Neural cell (in vitro differentiated cells): Measurements from ENCODE around the gene POLD1. TPM values are rescaled to one million over a fixed set of nuclear protein-coding genes. Genes with fewer than 3 reads are reported as not detected.
"Not testable (repeated sequence)": the region's sequence is repeated elsewhere in the genome, so short reads cannot be mapped to it uniquely, and the experiment has no call there.

Experiments
- H2AFZ ChIP-seq: fragments of 200-600, 300-800 bp; sonication (generic), shearing (Covaris generic); 2 replicates; pipeline ENCODE4 v1.6.0; 2014; ENCODE audit warnings: low read depth, mild to moderate bottlenecking, antibody characterized with exemption, low read length, moderate library complexity
- H3F3A ChIP-seq: fragments of 200-600 bp; shearing (Covaris generic); 2 replicates; pipeline ENCODE4 v1.6.1; 2016; ENCODE audit warnings: mild to moderate bottlenecking, moderate library complexity, mixed read lengths, antibody characterized with exemption, low read length; ENCODE audit not compliant: insufficient read depth, poor library complexity, severe bottlenecking
- H3K27ac ChIP-seq: fragments of 200-600, 300-800 bp; sonication (generic), shearing (Covaris generic); 2 replicates; pipeline ENCODE4 v1.5.1; 2014; ENCODE audit warnings: mild to moderate bottlenecking, low read length, moderate library complexity
- H3K27me3 ChIP-seq: fragments of 300-800, 200-600 bp; sonication (generic), shearing (Covaris generic); 2 replicates; pipeline ENCODE4 v1.6.0; 2014; ENCODE audit warnings: mild to moderate bottlenecking, low read depth, low read length, moderate library complexity; ENCODE audit not compliant: insufficient read depth
- H3K36me3 ChIP-seq: fragments of 300-800, 200-600 bp; sonication (generic), shearing (Covaris generic); 2 replicates; pipeline ENCODE4 v1.5.1; 2014; ENCODE audit warnings: mild to moderate bottlenecking, antibody characterized with exemption, low read length, moderate library complexity; ENCODE audit not compliant: insufficient read depth
- H3K4me2 ChIP-seq: fragments of 300-800, 200-600 bp; sonication (generic), shearing (Covaris generic); 2 replicates; pipeline ENCODE4 v1.6.0; 2014; ENCODE audit warnings: mild to moderate bottlenecking, low read length
- H3K4me3 ChIP-seq: fragments of 300-800, 200-600 bp; sonication (generic), shearing (Covaris generic); 2 replicates; pipeline ENCODE4 v1.5.1; 2014; ENCODE audit warnings: mild to moderate bottlenecking, low read length, moderate library complexity
- H3K79me2 ChIP-seq: fragments of 200-600 bp; shearing (Covaris generic); replicated peaks from 2 replicates; pipeline ENCODE4 v1.6.0; 2014; ENCODE audit warnings: mild to moderate bottlenecking, low read length, moderate library complexity; ENCODE audit not compliant: insufficient read depth
- H3K9ac ChIP-seq: fragments of 300-800, 200-600 bp; sonication (generic), shearing (Covaris generic); 2 replicates; pipeline ENCODE4 v1.6.1; 2016; ENCODE audit warnings: mild to moderate bottlenecking, low read length, mixed read lengths
- H3K9me2 ChIP-seq: fragments of 200-600 bp; shearing (Covaris generic); 2 replicates; pipeline ENCODE4 v1.6.1; 2016; ENCODE audit warnings: mild to moderate bottlenecking, low read length, mixed read lengths; ENCODE audit not compliant: insufficient read depth
- H3K9me3 ChIP-seq: fragments of 200-600, 300-800 bp; sonication (generic), shearing (Covaris generic); 2 replicates; pipeline ENCODE4 v1.6.1; 2016; ENCODE audit warnings: mild to moderate bottlenecking, mixed run types, low read length, moderate library complexity, mixed read lengths
- H4K20me1 ChIP-seq: fragments of 200-600 bp; shearing (Covaris generic); 2 replicates; pipeline ENCODE4 v1.6.1; 2016; ENCODE audit warnings: mild to moderate bottlenecking, mixed run types; ENCODE audit not compliant: insufficient read depth
- EP300 ChIP-seq: fragments of 450-650 bp; conservative IDR thresholded peaks from 2 replicates; pipeline ENCODE4 v1.6.1; 2014; ENCODE audit warnings: antibody characterized with exemption, mild to moderate bottlenecking, moderate library complexity; ENCODE audit not compliant: poor library complexity, severe bottlenecking
- EZH2 ChIP-seq: fragments of 200-600, 300-800 bp; shearing (Covaris generic), sonication (generic); IDR thresholded peaks from 2 replicates; pipeline ENCODE4 v1.6.1; 2014; ENCODE audit warnings: antibody characterized with exemption, low read length, borderline replicate concordance, mild to moderate bottlenecking; ENCODE audit not compliant: insufficient read depth, poor library complexity, severe bottlenecking
- MXI1 ChIP-seq: fragments of 450-650 bp; conservative IDR thresholded peaks from 2 replicates; pipeline ENCODE4 v1.6.1; 2014; ENCODE audit warnings: antibody characterized with exemption, mild to moderate bottlenecking; ENCODE audit not compliant: poor library complexity, severe bottlenecking
- POLR2AphosphoS5 ChIP-seq: IDR thresholded peaks from 2 replicates; pipeline ENCODE4 v1.6.1; 2012
- RAD21 ChIP-seq: fragments of 450-650 bp; conservative IDR thresholded peaks from 2 replicates; pipeline ENCODE4 v1.6.1; 2014; ENCODE audit warnings: antibody characterized with exemption, mild to moderate bottlenecking, moderate library complexity
- SMC3 ChIP-seq: fragments of 450-650 bp; conservative IDR thresholded peaks from 2 replicates; pipeline ENCODE4 v1.6.1; 2014; ENCODE audit warnings: antibody characterized with exemption, mild to moderate bottlenecking, moderate library complexity; ENCODE audit not compliant: poor library complexity
- TAF1 ChIP-seq: IDR thresholded peaks from 2 replicates; pipeline ENCODE4 v1.6.1; 2012; ENCODE audit warnings: low read depth
- polyA plus RNA-seq: library from polyadenylated mRNA; depleted of rRNA; stranded (reverse); fragments of >200 nt; gene quantifications from 2 replicates; pipeline ENCODE4 v1.2.3, GENCODE V29; 2014
- TF ChIP-seq, protein P1 (sequence below): fragments of 450-650 bp; IDR thresholded peaks from 2 replicates; pipeline ENCODE4 v1.5.1; 2014; ENCODE audit warnings: antibody characterized with exemption, mild to moderate bottlenecking, moderate library complexity; ENCODE audit not compliant: poor library complexity, severe bottlenecking
- TF ChIP-seq, protein P2 (sequence below): IDR thresholded peaks from 2 replicates; pipeline ENCODE4 v1.6.1; 2012; ENCODE audit warnings: borderline replicate concordance

The POLD1 gene
- polyA plus RNA-seq, 1 donor from 2014 or later, result 13.1 TPM

DNA sequence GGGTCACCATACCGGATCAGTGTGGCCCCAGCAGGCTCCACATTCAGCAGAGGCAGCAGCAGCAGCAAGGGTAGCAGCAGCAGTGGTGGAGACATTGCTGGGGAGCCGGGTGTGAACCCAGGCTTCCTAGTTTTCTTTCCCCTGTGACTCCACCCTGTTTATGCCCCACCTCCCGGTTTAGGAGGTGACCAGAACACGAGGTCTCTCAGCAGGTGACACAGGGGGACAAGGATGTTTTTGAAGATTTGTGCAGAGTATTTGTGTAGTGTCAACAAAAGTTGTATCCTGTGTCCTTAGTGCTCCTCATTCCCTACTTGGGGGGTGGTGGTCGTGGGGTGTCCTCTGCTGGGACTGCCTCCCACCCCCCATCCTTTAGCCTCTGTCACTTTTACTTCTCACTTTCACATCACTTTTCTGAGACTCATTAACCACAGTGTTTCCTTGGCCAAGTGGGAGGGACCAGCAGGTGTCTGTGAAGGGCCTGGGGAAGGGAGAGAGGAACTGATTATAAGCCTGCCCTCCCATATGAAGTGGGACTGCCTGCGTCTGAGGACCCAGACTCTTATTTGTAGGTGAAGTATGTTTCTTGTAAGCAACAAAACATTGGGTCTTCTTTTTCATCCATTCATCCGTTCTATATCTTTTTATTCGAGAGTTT is 39.4 kb upstream of the POLD1 start:
- Histone ChIP-seq H2AFZ (no peak overlapping the region), H3K36me3 (no peaks in the 10 kb centered on the region), H3K27ac (no peak overlapping the region), H4K20me1 (no peaks in the 10 kb centered on the region), H3K9me2 (no peaks in the 10 kb centered on the region), H3K4me2 (no peak overlapping the region), H3K27me3 (no peaks in the 10 kb centered on the region), H3K9me3 (no peaks in the 10 kb centered on the region), H3F3A (no peaks in the 10 kb centered on the region), H3K9ac (no peak overlapping the region), H3K4me3 (no peak overlapping the region), H3K79me2 (no peaks in the 10 kb centered on the region)
- TF ChIP-seq EP300 (no peak), EZH2 (no peak), SMC3 (no peak), RAD21 (no peak), TAF1 (no peak), POLR2AphosphoS5 (no peak), MXI1 (no peak)
- TF ChIP-seq, protein P1, sequence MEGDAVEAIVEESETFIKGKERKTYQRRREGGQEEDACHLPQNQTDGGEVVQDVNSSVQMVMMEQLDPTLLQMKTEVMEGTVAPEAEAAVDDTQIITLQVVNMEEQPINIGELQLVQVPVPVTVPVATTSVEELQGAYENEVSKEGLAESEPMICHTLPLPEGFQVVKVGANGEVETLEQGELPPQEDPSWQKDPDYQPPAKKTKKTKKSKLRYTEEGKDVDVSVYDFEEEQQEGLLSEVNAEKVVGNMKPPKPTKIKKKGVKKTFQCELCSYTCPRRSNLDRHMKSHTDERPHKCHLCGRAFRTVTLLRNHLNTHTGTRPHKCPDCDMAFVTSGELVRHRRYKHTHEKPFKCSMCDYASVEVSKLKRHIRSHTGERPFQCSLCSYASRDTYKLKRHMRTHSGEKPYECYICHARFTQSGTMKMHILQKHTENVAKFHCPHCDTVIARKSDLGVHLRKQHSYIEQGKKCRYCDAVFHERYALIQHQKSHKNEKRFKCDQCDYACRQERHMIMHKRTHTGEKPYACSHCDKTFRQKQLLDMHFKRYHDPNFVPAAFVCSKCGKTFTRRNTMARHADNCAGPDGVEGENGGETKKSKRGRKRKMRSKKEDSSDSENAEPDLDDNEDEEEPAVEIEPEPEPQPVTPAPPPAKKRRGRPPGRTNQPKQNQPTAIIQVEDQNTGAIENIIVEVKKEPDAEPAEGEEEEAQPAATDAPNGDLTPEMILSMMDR, result no peak
- TF ChIP-seq, protein P2, sequence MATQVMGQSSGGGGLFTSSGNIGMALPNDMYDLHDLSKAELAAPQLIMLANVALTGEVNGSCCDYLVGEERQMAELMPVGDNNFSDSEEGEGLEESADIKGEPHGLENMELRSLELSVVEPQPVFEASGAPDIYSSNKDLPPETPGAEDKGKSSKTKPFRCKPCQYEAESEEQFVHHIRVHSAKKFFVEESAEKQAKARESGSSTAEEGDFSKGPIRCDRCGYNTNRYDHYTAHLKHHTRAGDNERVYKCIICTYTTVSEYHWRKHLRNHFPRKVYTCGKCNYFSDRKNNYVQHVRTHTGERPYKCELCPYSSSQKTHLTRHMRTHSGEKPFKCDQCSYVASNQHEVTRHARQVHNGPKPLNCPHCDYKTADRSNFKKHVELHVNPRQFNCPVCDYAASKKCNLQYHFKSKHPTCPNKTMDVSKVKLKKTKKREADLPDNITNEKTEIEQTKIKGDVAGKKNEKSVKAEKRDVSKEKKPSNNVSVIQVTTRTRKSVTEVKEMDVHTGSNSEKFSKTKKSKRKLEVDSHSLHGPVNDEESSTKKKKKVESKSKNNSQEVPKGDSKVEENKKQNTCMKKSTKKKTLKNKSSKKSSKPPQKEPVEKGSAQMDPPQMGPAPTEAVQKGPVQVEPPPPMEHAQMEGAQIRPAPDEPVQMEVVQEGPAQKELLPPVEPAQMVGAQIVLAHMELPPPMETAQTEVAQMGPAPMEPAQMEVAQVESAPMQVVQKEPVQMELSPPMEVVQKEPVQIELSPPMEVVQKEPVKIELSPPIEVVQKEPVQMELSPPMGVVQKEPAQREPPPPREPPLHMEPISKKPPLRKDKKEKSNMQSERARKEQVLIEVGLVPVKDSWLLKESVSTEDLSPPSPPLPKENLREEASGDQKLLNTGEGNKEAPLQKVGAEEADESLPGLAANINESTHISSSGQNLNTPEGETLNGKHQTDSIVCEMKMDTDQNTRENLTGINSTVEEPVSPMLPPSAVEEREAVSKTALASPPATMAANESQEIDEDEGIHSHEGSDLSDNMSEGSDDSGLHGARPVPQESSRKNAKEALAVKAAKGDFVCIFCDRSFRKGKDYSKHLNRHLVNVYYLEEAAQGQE, result no peak

DNA sequence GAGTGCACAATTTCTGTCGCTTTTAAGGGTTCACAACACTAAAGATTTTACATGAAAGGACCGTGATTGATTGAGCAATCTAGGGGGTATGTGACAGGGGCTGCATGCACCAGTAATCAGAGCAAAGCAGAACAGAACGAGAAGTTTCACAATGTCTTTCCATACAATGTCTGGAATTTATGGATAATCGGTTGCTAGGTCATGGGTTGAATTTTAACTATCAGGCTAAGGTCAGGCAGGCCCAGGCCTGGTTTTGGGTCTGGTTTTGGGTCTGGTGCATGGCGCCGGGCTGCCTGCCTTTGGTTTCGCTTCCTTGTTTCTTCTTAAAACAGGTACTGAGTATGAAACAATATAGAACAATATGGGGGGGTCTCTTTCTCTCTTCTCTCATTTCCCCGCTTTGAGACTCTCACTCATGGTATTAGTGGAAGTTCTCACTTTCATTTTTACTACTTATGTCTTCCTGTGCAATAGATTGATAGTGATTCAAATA is 37.0 kb upstream of the POLD1 start:
- not testable (repeated sequence) for H3K9me2 ChIP-seq, H3K4me2 ChIP-seq, H3K9ac ChIP-seq, H3F3A ChIP-seq, H4K20me1 ChIP-seq, H3K79me2 ChIP-seq, H3K4me3 ChIP-seq, H2AFZ ChIP-seq, H3K36me3 ChIP-seq, H3K9me3 ChIP-seq, H3K27ac ChIP-seq, H3K27me3 ChIP-seq
